Activated CD4-positive, alpha-beta T cell treated with anti-CD3 and anti-CD28 coated beads, Interleukin-2, amount 10 ng/mL, durations not matched to agents 7 days and 5 days (primary cell): ENCODE results near the gene MKNK1. TPM values are rescaled to one million over a fixed set of nuclear protein-coding genes. Genes with fewer than 3 reads are reported as not detected.
A peak's percentile ranks its signal among the peaks of the same experiment; 100 is the strongest.

Experiments used
- CTCF ChIA-PET: fragments of 350-600 bp; sonication (Branson Sonifier 250); formaldehyde crosslinking; loops from one replicate; lab custom pipeline; 2021; ENCODE audit warnings: antibody characterized with exemption; lab: Charles Lee
- POLR2A ChIA-PET: fragments of 350-600 bp; sonication (Branson Sonifier 250); formaldehyde crosslinking; loops from one replicate; lab custom pipeline; 2021; ENCODE audit warnings: antibody characterized with exemption; lab: Charles Lee
- DNase-seq: peaks from one replicate; pipeline ENCODE4 v3.0.0-alpha.2; 2020
- H3K27ac Mint-ChIP-seq: one replicate; pipeline ENCODE4 v1.8.0; 2021; ENCODE audit warnings: mild to moderate bottlenecking, moderate library complexity, mixed read lengths
- H3K27me3 Mint-ChIP-seq: one replicate; pipeline ENCODE4 v1.8.0; 2021; ENCODE audit warnings: mixed read lengths
- H3K36me3 Mint-ChIP-seq: one replicate; pipeline ENCODE4 v1.8.0; 2021; ENCODE audit warnings: low read depth, mixed read lengths
- H3K4me1 Mint-ChIP-seq: one replicate; pipeline ENCODE4 v1.8.0; 2021; ENCODE audit warnings: mixed read lengths
- H3K4me3 Mint-ChIP-seq: one replicate; pipeline ENCODE4 v1.8.0; 2021; ENCODE audit warnings: mild to moderate bottlenecking, moderate library complexity, mixed read lengths
- H3K9me3 Mint-ChIP-seq: one replicate; pipeline ENCODE4 v1.8.0; 2021; ENCODE audit warnings: mixed read lengths
- total RNA-seq, 2 experiments: library from RNA; stranded (reverse); gene quantifications; one replicate each; pipeline ENCODE4 v1.2.3, GENCODE V29; 2021

The MKNK1 gene
- total RNA-seq, 2 experiments from 2014 or later = 58.2 to 63.3 TPM

- H3K4me3 Mint-ChIP-seq = no peak overlapping the region
- no peaks in the 10 kb centered on the region for H3K36me3 Mint-ChIP-seq
- ChIA-PET POLR2A (interaction anchor here (0.6 kb wide), 1 partner anchor 141 kb away, joined by 3 read pairs; no protein-coding TSS in a partner anchor), CTCF (interaction anchor here (1.1 to 2.7 kb wide), 5 partner anchors 8 to 76 kb away, joined by 3 to 12 read pairs (median 8); no protein-coding TSS in a partner anchor)
- no peaks in the 10 kb centered on the region for H3K9me3 Mint-ChIP-seq
- H3K27me3 Mint-ChIP-seq = peaks cover 28% of the 10 kb centered on the region
- peaks cover 15% of the 10 kb centered on the region for H3K4me1 Mint-ChIP-seq
- DNase-seq = no peak
- H3K27ac Mint-ChIP-seq = no peak overlapping the region
Measured at GRCh38 chr1:46521414-46521813, 82.7 kb downstream of the MKNK1 start.

DNA sequence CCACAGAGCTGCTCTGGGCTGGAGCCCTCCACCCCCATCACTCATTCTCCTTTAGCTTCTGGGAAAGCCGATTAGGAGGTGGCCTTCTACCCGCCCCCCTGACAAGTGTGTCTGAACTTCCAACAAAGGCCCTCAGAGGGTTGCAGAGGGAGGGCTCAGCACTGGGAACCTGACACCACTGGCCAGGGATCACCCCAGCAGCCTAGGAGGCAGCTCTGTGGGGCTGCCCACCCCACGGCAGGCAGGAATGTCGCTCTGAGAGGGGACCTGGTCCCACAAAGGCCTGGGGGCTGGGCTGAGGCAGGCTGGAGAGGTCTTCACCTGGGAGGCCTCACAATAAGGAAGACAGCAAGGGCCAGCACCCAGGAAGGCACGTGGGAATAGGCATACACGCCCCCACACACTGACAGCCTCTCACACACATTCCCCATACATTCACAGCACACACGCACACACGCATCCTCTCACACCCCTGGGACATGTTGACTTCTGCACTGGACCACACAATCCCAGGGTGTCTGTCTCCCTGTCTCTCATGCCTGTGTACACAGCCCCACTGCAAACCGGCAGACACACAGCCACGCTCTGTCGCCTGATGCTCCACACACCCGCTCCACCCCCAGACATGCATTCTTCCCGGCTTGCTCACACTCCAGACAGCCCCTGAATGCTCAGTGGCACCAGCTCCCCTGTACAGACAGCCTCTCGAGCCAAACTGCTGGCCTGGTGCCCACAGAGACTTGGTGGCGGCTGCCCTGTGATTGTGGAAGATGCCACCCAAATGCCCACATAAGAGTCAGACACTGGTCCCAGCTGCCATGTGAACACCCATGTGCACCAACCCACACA lies 83.8 kb downstream of the MKNK1 start:
- Mint-ChIP-seq H3K27ac (peak overlapping the region; percentile 4), H3K4me3 (no peak overlapping the region), H3K4me1 (peaks cover 15% of the 10 kb centered on the region), H3K36me3 (no peaks in the 10 kb centered on the region), H3K9me3 (no peaks in the 10 kb centered on the region), H3K27me3 (peaks cover 25% of the 10 kb centered on the region)
- no peak for DNase-seq
- POLR2A ChIA-PET = no interaction called here
- CTCF ChIA-PET = interaction anchor here (1.1 to 1.9 kb wide), 2 partner anchors 9 to 75 kb away, joined by 3 to 4 read pairs; no protein-coding TSS in a partner anchor

DNA sequence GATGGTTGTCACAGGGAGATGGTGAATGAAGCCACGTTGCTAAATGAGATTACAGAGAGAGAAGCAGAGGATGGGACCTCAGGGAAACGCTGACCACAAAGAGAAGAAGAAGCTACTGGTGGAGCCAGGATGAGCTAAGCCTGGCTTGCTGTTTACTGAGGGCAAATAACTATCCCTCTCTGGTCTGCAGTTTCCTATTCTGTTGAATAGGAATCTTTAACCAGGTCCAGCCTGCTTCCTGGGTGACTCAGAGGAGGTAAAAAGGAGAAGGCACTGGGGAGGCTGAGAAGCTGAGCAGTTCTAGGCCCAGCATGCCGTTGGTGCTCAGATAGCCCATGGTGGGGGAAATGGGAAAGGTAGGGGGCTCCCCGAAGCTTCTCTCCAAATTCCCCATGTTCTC lies 84.9 kb downstream of the MKNK1 start:
- no peaks in the 10 kb centered on the region for H3K36me3 Mint-ChIP-seq
- ChIA-PET CTCF (interaction anchor here (0.9 to 1.6 kb wide), 2 partner anchors 14 to 67 kb away, joined by 3 to 4 read pairs; no protein-coding TSS in a partner anchor), POLR2A (no interaction called here)
- no peaks in the 10 kb centered on the region for H3K9me3 Mint-ChIP-seq
- no peak for DNase-seq
- peaks cover 21% of the 10 kb centered on the region for H3K27me3 Mint-ChIP-seq
- H3K4me3 Mint-ChIP-seq = no peak overlapping the region
- H3K27ac Mint-ChIP-seq = no peak overlapping the region
- H3K4me1 Mint-ChIP-seq = peaks cover 13% of the 10 kb centered on the region

DNA sequence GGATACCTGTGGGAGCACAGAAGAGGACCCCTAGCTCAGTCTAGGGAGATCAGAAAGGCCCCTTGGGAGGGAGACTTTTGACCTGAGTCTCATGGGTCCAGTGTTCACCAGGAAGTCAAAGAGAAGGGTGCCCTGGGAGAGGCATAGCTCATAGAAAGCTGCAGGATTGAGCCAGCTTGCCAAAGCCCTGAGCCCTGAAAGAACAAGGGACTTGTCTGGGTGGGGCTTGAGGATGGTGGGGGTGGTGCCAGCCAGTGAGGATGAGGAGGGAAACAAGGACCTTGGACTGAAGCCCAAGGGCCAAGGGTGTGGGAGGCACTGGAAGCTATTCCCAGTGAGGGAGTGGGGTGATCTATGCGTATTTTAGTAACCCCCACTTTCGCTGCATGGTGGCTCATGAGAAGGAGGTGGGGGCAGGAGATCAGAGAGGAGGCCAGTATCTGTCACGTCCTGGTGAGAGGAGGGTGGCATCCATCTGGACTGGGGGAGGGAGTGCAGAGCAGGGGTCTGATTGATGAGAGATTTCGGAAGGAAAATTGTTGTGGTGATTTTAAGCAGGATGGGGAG lies 86.1 kb downstream of the MKNK1 start:
- H3K4me1 Mint-ChIP-seq = peaks cover 13% of the 10 kb centered on the region
- no peak for DNase-seq
- ChIA-PET POLR2A (no interaction called here), CTCF (interaction anchor here (0.7 to 1.6 kb wide), 3 partner anchors 14 to 84 kb away, joined by 3 to 4 read pairs (median 3); no protein-coding TSS in a partner anchor)
- H3K9me3 Mint-ChIP-seq = no peaks in the 10 kb centered on the region
- no peak overlapping the region for H3K27ac Mint-ChIP-seq
- H3K4me3 Mint-ChIP-seq = no peak overlapping the region
- peaks cover 21% of the 10 kb centered on the region for H3K27me3 Mint-ChIP-seq
- no peaks in the 10 kb centered on the region for H3K36me3 Mint-ChIP-seq

DNA sequence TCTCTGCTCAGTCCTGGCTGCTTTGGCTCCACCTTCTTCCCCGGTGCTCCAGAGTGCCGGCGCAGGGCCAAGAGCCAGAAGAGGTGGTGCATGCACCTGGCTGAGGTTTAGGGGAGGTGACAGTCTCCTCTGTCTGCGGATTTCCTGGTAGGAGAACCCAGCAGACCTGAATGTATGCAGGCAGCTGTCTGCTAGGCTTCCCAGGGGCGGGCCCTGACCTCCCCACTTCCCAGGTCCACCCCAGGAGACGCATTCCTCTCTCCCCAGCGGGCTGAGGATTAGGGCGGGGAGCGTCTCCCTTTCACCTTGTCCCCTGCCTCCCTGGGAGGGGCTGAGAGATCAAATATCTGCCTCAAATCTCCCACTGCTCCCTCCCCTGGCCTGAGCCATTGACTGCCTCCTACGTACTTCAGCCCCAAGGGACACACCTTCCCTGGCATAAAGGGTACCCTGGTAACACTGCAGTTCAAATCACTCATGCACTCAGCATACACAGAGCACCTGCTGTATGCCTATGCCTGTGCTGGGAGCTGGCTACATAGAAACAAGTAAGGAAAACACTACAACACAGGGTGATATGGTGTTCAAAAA lies 87.0 kb downstream of the MKNK1 start:
- POLR2A ChIA-PET = no interaction called here
- H3K4me3 Mint-ChIP-seq = no peak overlapping the region
- no peaks in the 10 kb centered on the region for H3K36me3 Mint-ChIP-seq
- peaks cover 21% of the 10 kb centered on the region for H3K27me3 Mint-ChIP-seq
- H3K27ac Mint-ChIP-seq = no peak overlapping the region
- no peaks in the 10 kb centered on the region for H3K9me3 Mint-ChIP-seq
- peaks cover 7% of the 10 kb centered on the region for H3K4me1 Mint-ChIP-seq
- DNase-seq = no peak
- CTCF ChIA-PET = interaction anchor here (0.6 to 1.2 kb wide), 4 partner anchors 9 to 83 kb away, joined by 3 read pairs; no protein-coding TSS in a partner anchor

DNA sequence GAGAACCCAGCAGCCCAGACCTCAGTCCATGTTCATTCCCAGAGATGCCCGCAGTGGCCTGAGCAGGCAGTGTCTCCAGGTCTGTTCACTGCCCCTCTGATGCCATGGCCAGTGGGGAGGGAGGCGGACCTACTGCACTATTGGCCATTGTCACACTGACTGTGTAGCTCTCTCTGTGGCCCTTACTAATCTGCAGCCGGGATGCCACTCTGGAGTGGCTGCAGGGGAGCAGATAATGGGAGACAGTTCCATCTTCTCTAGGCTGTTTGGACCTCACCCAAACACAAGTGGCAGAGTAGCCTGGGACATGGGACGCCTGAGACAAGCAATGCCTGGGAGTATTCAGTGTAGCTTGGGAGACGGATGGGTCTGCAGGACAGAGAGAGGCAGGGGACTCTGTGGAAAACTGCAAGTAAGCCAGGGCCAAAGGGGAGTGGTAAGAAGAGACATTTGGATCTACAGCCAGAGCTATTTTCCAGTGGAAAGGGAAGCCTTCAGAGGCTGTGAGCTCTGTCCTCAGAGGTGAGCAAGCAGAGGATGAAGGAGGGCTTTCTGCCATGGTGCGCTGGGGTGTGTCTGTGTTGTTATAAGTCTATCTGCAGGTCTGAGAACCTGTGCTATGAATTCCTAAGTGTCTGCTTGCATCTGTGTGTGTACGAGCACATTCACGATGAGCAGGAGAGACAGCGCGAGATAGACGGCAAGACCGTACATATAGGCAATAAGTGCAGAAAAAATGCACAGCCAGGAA lies 87.7 kb downstream of the MKNK1 start:
- Mint-ChIP-seq H3K27me3 (peaks cover 21% of the 10 kb centered on the region), H3K9me3 (no peaks in the 10 kb centered on the region), H3K36me3 (no peaks in the 10 kb centered on the region), H3K27ac (no peak overlapping the region), H3K4me1 (peaks cover 2% of the 10 kb centered on the region), H3K4me3 (no peak overlapping the region)
- no peak for DNase-seq
- CTCF ChIA-PET = interaction anchor here (0.6 to 1.2 kb wide), 3 partner anchors 9 to 73 kb away, joined by 3 read pairs; no protein-coding TSS in a partner anchor
- POLR2A ChIA-PET = no interaction called here

GRCh38 chr1:46515576-46515975 lies 88.5 kb downstream of the MKNK1 start:
- CTCF ChIA-PET = interaction anchor here (0.6 to 0.9 kb wide), 2 partner anchors 17 to 784 kb away, joined by 3 read pairs; no protein-coding TSS in a partner anchor
- peaks cover 21% of the 10 kb centered on the region for H3K27me3 Mint-ChIP-seq
- no peaks in the 10 kb centered on the region for H3K9me3 Mint-ChIP-seq
- POLR2A ChIA-PET = no interaction called here
- no peak for DNase-seq
- H3K36me3 Mint-ChIP-seq = no peaks in the 10 kb centered on the region
- H3K27ac Mint-ChIP-seq = no peak overlapping the region
- H3K4me1 Mint-ChIP-seq = no peaks in the 10 kb centered on the region
- no peak overlapping the region for H3K4me3 Mint-ChIP-seq

DNA sequence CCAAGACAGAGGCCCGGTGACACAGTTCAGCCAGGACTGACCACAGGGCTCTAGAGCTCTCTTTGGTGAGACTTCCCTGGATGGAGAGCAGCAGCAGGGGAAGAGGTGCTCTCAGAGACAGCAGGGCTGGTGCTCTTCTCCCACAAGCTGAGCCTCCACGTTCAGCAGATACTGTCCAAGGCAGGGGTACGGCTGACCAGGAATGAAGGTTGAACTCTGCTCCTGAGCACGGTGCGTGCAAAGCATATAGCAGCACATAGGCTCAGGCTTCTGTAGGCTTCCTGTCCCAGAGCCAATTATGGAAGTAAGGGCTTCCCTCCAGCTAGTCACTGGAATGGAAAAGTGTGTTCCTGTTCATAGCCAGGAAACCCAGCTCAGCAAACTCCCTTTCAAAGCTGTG lies 90.5 kb downstream of the MKNK1 start:
- CTCF ChIA-PET = interaction anchor here (1.3 to 1.8 kb wide), 2 partner anchors 8 to 20 kb away, joined by 4 to 8 read pairs; no protein-coding TSS in a partner anchor
- no peaks in the 10 kb centered on the region for H3K4me1 Mint-ChIP-seq
- POLR2A ChIA-PET = no interaction called here

GRCh38 chr1:46512792-46513190 lies 91.3 kb downstream of the MKNK1 start:
- CTCF ChIA-PET = interaction anchor here (1.3 to 1.8 kb wide), 2 partner anchors 9 to 21 kb away, joined by 4 to 8 read pairs; no protein-coding TSS in a partner anchor
- Mint-ChIP-seq H3K36me3 (no peaks in the 10 kb centered on the region), H3K4me3 (no peak overlapping the region)

More for the DNA sequence above, 90.5 kb downstream of the MKNK1 start:
- Mint-ChIP-seq H3K9me3 (no peaks in the 10 kb centered on the region), H3K27me3 (peaks cover 21% of the 10 kb centered on the region), H3K27ac (no peak overlapping the region), H3K4me3 (no peak overlapping the region), H3K36me3 (no peaks in the 10 kb centered on the region)
- no peak for DNase-seq

GRCh38 chr1:46512135-46512791 lies 91.8 kb downstream of the MKNK1 start:
- ChIA-PET CTCF (interaction anchor here (1.8 kb wide), 1 partner anchor 9 kb away, joined by 8 read pairs; no protein-coding TSS in a partner anchor), POLR2A (no interaction called here)
- no peaks in the 10 kb centered on the region for H3K9me3 Mint-ChIP-seq
- no peaks in the 10 kb centered on the region for H3K4me1 Mint-ChIP-seq
- H3K27ac Mint-ChIP-seq = no peak overlapping the region
- no peaks in the 10 kb centered on the region for H3K36me3 Mint-ChIP-seq
- H3K27me3 Mint-ChIP-seq = peaks cover 12% of the 10 kb centered on the region
- DNase-seq = no peak
- no peak overlapping the region for H3K4me3 Mint-ChIP-seq

More at GRCh38 chr1:46512792-46513190, 91.3 kb downstream of the MKNK1 start:
- no peaks in the 10 kb centered on the region for H3K9me3 Mint-ChIP-seq
- H3K27ac Mint-ChIP-seq = no peak overlapping the region
- H3K27me3 Mint-ChIP-seq = peaks cover 15% of the 10 kb centered on the region
- POLR2A ChIA-PET = no interaction called here
- no peaks in the 10 kb centered on the region for H3K4me1 Mint-ChIP-seq
- DNase-seq = no peak

- Mint-ChIP-seq H3K9me3 (no peaks in the 10 kb centered on the region), H3K36me3 (no peaks in the 10 kb centered on the region), H3K4me3 (no peak overlapping the region), H3K27ac (no peak overlapping the region), H3K4me1 (no peaks in the 10 kb centered on the region), H3K27me3 (peaks cover under 1% of the 10 kb centered on the region)
- DNase-seq = no peak
- ChIA-PET POLR2A (no interaction called here), CTCF (interaction anchor here (1.1 to 1.2 kb wide), 2 partner anchors 10 to 28 kb away, joined by 3 read pairs; no protein-coding TSS in a partner anchor)
Measured at GRCh38 chr1:46510998-46511365, 93.1 kb downstream of the MKNK1 start.
